ENCODE results near the gene TRMT1.

DNA sequence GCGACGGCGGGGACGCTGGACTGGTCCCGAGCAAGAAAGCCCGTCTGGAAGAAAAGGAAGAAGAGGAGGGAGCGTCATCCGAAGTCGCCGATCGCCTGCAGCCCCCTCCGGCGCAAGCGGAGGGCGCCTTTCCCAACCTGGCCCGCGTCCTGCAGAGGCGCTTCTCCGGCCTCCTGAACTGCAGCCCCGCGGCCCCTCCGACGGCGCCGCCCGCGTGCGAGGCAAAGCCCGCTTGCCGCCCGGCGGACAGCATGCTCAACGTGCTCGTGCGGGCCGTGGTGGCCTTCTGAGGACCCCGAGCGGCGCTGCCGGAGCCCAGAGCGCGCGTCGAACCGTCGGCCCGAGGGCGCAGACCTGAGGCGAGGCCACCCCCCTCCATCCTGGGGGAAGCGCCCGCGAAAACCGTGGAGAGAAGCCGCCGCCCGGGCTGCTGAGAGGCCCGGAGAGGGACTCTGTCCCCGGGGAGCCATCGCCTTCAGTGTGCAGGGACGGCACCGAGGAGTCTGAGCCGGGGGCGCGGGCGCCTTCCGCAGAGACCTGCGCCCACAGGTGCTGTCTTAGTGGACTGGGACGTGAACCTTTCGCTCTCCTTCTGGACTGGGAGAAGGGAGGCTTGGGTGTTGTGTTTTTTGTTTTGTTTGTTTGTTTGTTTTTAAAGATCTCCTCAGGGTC is 37.2 kb upstream of the TRMT1 start:
- TF ChIP-seq, protein P1, sequence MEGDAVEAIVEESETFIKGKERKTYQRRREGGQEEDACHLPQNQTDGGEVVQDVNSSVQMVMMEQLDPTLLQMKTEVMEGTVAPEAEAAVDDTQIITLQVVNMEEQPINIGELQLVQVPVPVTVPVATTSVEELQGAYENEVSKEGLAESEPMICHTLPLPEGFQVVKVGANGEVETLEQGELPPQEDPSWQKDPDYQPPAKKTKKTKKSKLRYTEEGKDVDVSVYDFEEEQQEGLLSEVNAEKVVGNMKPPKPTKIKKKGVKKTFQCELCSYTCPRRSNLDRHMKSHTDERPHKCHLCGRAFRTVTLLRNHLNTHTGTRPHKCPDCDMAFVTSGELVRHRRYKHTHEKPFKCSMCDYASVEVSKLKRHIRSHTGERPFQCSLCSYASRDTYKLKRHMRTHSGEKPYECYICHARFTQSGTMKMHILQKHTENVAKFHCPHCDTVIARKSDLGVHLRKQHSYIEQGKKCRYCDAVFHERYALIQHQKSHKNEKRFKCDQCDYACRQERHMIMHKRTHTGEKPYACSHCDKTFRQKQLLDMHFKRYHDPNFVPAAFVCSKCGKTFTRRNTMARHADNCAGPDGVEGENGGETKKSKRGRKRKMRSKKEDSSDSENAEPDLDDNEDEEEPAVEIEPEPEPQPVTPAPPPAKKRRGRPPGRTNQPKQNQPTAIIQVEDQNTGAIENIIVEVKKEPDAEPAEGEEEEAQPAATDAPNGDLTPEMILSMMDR (conservative IDR thresholded peaks at IDR 0.05), result peak; percentile 44; the same call in 1 of the 2 replicates
- TF ChIP-seq ZFX (IDR thresholded peaks at IDR 0.05), result no peak

Data from C4-2B (cell line).